Bone marrow (tissue), 2 donors: ENCODE results near the gene APP.
A peak's percentile ranks its signal among the peaks of the same experiment; 100 is the strongest.
"Not testable (repeated sequence)": the region's sequence is repeated elsewhere in the genome, so short reads cannot be mapped to it uniquely, and the experiment has no call there.

Experiments
- DNase-seq, 2 donors: peaks; one replicate each; lab custom pipeline; 2025; lab: John Stamatoyannopoulos, UW

The APP gene

DNA sequence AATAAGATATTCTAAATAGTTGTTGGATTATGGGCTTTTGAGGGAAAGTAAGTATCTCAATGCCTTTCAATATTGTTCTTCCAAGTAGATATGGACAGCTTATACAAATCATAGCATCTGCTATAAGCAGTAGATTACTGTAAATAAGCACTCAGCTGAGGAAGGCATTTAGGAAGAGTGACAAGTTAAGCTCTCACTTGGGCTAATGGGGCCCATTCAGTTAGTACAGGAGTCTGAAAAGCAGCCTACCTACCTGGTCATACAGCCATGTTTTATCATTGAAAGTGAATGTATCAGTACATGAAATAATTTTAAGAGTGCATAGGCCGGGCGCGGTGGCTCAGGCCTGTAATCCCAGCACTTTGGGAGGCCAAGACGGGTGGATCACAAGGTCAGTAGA is 73.1 kb downstream of the APP start:
- DNase-seq: no peak

GRCh38 chr21:26096494-26097371 is 73.8 kb downstream of the APP start:
- DNase-seq: no peak

DNA sequence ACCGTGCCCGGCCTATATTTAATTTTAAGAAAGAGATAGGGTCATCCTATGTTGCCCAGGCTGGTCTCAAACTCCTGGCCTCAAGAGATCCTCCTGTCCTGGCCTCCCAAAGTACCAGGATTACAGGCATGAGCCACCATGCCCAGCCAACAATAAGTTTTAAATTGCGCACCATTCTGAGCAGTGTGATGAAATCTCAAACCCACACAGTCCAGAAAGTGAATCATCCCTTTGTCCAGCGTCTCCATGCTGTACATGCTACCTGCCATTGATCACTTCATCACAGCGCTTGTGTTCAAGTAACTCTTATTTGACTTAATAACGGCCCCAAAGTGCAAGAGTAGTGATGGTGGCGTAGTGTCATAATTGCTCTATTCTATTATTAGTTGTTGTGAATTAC is 75.4 kb downstream of the APP start:
- DNase-seq: no peak

GRCh38 chr21:26093122-26093521 is 77.4 kb downstream of the APP start:
- DNase-seq: no peak

DNA sequence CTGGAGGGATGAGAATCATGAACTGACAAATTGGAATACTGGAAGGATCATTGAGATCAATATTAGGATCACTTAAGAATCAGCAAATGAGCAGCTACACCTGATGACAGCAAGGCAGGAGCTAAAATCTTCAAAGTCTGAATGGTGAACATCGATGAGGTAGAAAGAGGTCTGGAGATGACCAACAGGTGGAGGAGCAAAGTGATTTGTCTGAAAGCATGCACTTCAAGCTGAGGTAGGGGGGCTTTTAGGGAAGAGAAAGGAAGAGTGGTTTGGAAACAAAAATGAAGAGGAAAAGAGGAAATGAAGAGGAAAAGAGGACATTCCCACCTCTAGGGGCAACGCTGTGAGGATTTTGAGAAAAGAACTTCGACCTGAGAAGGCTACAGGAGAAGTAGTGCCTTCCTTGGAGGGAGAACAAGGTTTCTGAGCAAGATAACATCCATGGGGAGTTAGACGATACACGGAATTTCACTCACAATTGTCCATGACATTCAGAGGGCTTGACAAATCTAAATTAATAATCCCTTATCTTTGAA is 79.0 kb downstream of the APP start:
- no peak for DNase-seq

DNA sequence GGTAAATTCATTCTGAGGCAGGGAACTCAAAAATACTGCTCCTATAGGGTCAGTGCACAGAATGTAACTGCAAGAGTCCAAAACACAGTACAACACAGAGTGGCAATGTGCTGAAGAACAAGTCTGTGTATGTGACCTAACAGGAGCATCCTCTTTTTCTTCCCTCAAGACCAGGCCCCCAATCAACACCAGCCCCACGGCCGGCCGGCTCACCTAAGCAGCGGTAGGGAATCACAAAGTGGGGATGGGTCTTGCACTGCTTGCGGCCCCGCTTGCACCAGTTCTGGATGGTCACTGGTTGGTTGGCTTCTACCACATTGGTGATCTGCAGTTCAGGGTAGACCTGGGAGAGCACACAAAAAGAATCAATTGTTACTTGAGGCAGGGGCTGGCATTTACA is 80.8 kb downstream of the APP start:
- DNase-seq: no peak

- DNase-seq: no peak
Measured at GRCh38 chr21:26087223-26087918, 83.2 kb downstream of the APP start.

DNA sequence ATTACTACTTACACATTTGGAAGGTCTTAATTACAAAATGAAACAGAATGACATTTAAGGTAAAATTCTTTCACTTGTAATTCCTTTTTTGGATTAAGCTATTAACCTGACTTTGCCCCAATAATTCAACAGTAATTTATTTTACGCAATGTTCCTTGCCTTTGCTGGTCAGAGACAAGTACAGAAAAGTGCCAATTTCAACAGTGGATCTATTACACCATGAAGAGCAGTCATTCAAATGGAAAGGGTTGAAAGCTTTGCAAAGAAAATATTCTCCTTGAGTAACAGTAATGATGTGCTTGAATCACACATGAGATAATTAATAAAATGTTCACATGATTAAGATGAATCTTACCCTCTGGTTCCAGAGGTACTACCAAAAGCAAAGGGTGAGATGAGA is 84.7 kb downstream of the APP start:
- no peak for DNase-seq

GRCh38 chr21:26085127-26085526 is 85.4 kb downstream of the APP start:
- DNase-seq: no peak

GRCh38 chr21:26082549-26082948 is 88.0 kb downstream of the APP start:
- DNase-seq: no peak

GRCh38 chr21:26081175-26081760 is 89.3 kb downstream of the APP start:
- not testable (repeated sequence) for DNase-seq

DNA sequence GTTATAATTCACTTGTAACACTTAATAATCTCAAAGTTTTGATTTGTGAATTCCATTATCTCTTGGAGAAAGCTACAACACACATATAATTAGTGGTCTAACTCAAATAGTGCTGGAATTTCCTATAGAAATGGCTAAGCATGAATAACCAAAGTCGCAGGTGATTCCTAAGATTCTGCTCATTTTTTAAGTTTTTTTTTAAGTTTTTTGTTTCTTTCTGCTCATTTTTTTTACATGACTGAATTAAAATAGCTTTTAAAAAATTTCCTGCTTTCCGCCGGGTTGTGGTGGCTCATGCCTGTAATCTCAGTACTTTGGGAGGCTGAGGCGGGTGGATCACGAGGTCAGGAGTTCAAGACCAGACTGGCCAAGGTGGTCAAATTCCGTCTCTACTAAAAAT is 90.4 kb downstream of the APP start:
- no peak for DNase-seq

GRCh38 chr21:26079366-26079765 is 91.2 kb downstream of the APP start:
- no peak for DNase-seq

DNA sequence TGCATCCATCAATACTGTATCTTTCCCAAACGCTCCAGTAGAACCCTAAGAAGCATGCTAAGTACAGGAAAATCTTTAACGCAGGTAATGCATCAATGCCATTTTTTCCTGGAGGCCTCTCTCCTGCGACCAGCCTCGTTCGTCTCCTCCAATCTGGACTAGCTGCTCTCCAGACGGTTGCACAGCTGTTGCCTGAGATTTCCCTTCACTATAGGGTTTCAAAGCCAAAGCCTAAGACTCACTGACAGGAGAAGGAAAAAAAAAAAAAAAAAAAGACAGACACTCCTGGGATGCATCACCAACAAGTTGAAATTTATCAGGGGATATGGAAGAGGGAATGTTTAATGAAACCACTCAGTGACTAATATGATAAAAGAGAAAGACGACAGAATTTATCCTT is 93.0 kb downstream of the APP start:
- no peak for DNase-seq

- no peak for DNase-seq
Measured at GRCh38 chr21:26072666-26073615, 97.6 kb downstream of the APP start.

GRCh38 chr21:26070822-26071425 is 99.6 kb downstream of the APP start:
- DNase-seq: peak in 1 of 2 donors; percentile 43

DNA sequence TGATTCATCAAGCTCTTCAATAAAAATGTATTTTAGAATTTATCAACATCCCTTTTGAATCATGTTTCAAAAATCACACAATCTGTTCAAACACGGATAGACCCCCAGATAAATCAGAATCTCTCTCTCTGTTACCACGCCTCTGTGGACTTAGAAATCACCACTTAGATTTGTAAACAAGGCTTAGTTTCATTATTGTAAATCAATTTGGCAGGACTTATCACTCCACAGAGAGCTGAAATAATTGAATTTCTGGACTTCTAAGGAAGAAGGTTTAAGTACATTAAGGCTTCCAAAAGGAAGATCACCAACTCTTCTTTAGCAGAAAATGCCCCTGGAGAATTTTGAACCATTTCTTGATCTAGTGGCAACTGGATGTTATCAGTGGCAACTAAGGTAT is 100.4 kb downstream of the APP start:
- no peak for DNase-seq

- no peak for DNase-seq
Measured at GRCh38 chr21:26068776-26069175, 101.8 kb downstream of the APP start.

DNA sequence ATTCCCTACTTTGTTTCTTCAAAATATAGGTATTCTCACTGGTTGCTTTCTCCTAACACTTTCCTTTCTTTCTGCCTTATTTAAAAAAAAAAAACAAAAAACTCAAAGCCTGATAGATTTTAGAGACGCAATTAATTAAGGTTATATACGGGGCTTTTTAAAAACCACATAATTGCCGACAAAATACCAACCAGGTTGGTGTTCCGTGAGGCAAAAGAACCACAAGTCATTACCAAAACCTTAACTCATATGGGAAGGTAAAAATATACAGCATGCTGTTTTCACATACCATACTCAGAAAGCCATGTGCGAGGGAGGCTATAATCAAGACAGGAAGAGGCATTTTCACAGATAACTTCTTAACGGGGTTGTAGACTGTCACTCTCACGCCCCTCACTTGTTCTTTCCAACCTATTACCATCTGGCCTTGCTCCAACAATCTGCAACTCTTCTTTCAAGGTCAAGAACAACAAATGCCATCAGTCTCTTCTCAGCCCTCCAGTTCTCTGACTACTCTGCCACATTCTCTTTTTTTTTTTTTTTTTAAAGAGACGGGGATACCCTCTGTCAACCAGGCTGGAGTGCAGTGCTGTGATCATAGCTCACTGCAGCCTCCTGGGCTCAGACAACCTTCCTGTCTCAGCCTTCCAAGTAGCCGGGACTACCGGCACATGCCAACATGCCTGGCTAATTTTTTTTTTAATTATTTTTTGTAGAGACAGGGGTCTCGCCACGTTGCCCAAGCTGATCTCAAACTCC is 102.6 kb downstream of the APP start:
- DNase-seq: peak in 1 of 2 donors; percentile 18

GRCh38 chr21:26064506-26064905 is 106.1 kb downstream of the APP start:
- DNase-seq: no peak
